T-cell (primary cell): ENCODE measurements around the gene TIAL1. TPM values are rescaled to one million over a fixed set of nuclear protein-coding genes. Genes with fewer than 3 reads are reported as not detected.

Experiments used
- ATAC-seq, 4 experiments: fragments of 200-7000 bp in 3 of 4; fragments of 150-1000 bp in 1 of 4; cut with Tn5 transposase; replicated peaks in 1 of 4; 1 replicate in 3 of 4; 2 replicates in 1 of 4; pipeline ENCODE4 v1.10.0; 2021; ENCODE audit warnings: moderate library complexity in 3 of 4, mild to moderate bottlenecking in 2 of 4, moderate number of reproducible peaks in 1 of 4
- CTCF ChIA-PET, 2 donors: fragments of 300-600 bp; sonication (Branson Sonifier 250); formaldehyde crosslinking; loops; one replicate each; lab custom pipeline; 2022; ENCODE audit warnings: antibody characterized with exemption in 2 of 2; lab: Charles Lee
- POLR2A ChIA-PET, 2 donors: fragments of 300-600 bp; sonication (Branson Sonifier 250); formaldehyde crosslinking; loops; one replicate each; lab custom pipeline; 2022; ENCODE audit warnings: antibody characterized with exemption in 2 of 2; lab: Charles Lee
- DNase-seq, 35 experiments: peaks; one replicate each; pipeline versions ENCODE4 v3.0.0 to v3.0.0-alpha.2; 2013 to 2023
- H3K27ac ChIP-seq: one replicate; pipeline ENCODE4 v1.5.1; 2013; ENCODE audit warnings: low read length
- H3K27me3 ChIP-seq, 2 experiments: replicated peaks in 1 of 2; 1 replicate in 1 of 2; 2 replicates in 1 of 2; pipeline versions ENCODE4 v1.6.1 to v1.7.0; 2013; ENCODE audit warnings: low read length in 1 of 2, mixed read lengths in 1 of 2; ENCODE audit not compliant: control insufficient read depth in 2 of 2, insufficient read depth in 2 of 2; ENCODE audit errors: extremely low read depth in 1 of 2
- H3K36me3 ChIP-seq, 2 donors: 1 replicate in 1 of 2; 2 replicates in 1 of 2; pipeline versions ENCODE4 v1.6.1 to v1.7.0; 2013; ENCODE audit warnings: low read length in 1 of 2; ENCODE audit not compliant: control insufficient read depth in 2 of 2, insufficient read depth in 1 of 2; ENCODE audit errors: extremely low read depth in 1 of 2
- H3K4me1 ChIP-seq, 2 experiments: 1 replicate in 1 of 2; 2 replicates in 1 of 2; pipeline versions ENCODE4 v1.6.1 to v1.7.0; 2013; ENCODE audit warnings: low read length in 2 of 2, mixed read lengths in 1 of 2; ENCODE audit not compliant: insufficient read depth in 2 of 2, control insufficient read depth in 1 of 2; ENCODE audit errors: extremely low read depth in 1 of 2
- H3K4me3 ChIP-seq, 2 donors: 1 replicate in 1 of 2; 2 replicates in 1 of 2; pipeline versions ENCODE4 v1.5.1 to v1.7.0; 2013; ENCODE audit warnings: mild to moderate bottlenecking in 2 of 2, low read length in 1 of 2, moderate library complexity in 1 of 2; ENCODE audit not compliant: control insufficient read depth in 1 of 2; ENCODE audit errors: extremely low read depth in 1 of 2
- H3K9me3 ChIP-seq: 2 replicates; pipeline ENCODE4 v1.7.0; 2013
- H3K27ac Mint-ChIP-seq, 2 donors: one replicate each; pipeline ENCODE4 v1.8.0; 2020 to 2021; ENCODE audit warnings: mild to moderate bottlenecking in 2 of 2, mixed read lengths in 2 of 2
- H3K27me3 Mint-ChIP-seq, 2 donors: one replicate each; pipeline ENCODE4 v1.8.0; 2021 to 2022; ENCODE audit warnings: mixed read lengths in 2 of 2
- H3K36me3 Mint-ChIP-seq: one replicate; pipeline ENCODE4 v1.8.0; 2021; ENCODE audit warnings: mixed read lengths
- H3K4me1 Mint-ChIP-seq, 3 donors: one replicate each; pipeline ENCODE4 v1.8.0; 2020 to 2022; ENCODE audit warnings: mixed read lengths in 3 of 3, mild to moderate bottlenecking in 1 of 3
- H3K4me3 Mint-ChIP-seq, 3 donors: one replicate each; pipeline ENCODE4 v1.8.0; 2020 to 2022; ENCODE audit warnings: mild to moderate bottlenecking in 3 of 3, mixed read lengths in 3 of 3, moderate library complexity in 3 of 3
- H3K9me3 Mint-ChIP-seq, 3 donors: one replicate each; pipeline ENCODE4 v1.8.0; 2020 to 2022; ENCODE audit warnings: mixed read lengths in 3 of 3
- WGBS: methylation state at CpG from one replicate; pipeline ENCODE4 v1.1.5; 2013; ENCODE audit warnings: missing lambda C conversion rate; ENCODE audit not compliant: insufficient coverage; 5-methylcytosine and 5-hydroxymethylcytosine counted together
- total RNA-seq, 35 experiments: library from RNA in 6 of 35; stranded (reverse) in 6 of 35; fragments of 120-200 nt in 1 of 35; gene quantifications; one replicate each; pipeline versions ENCODE4 v1.2.1 to v1.2.4 and lab custom pipeline; 2013 to 2026

The TIAL1 gene
- total RNA-seq, 5 donors from 2014 or later (not counting 1 experiment from before 2014, with no cell fraction given): 147 to 197 (median 156) TPM

- Mint-ChIP-seq H3K4me1 (peaks cover 5 to 13% (median 11%) of the 10 kb centered on the region in 3 donors), H3K27ac (no peak overlapping the region), H3K36me3 (no peaks in the 10 kb centered on the region), H3K4me3 (no peak overlapping the region), H3K9me3 (no peaks in the 10 kb centered on the region), H3K27me3 (peaks cover 0 to 2% of the 10 kb centered on the region in 2 donors)
- H3K9me3 ChIP-seq: no peaks in the 10 kb centered on the region
- CTCF ChIA-PET: interaction anchor here in 1 of 2 donors (0.6 kb wide), 1 partner anchor 257 kb away, joined by 13 read pairs; no protein-coding TSS in a partner anchor
- POLR2A ChIA-PET: no interaction called here
- no peak overlapping the region for H3K4me3 ChIP-seq
- ATAC-seq (no peak), DNase-seq (no peak)
- H3K27me3 ChIP-seq: peaks cover 0 to 3% of the 10 kb centered on the region in 2 experiments
- peaks cover 2 to 8% of the 10 kb centered on the region in 2 experiments for H3K4me1 ChIP-seq
- H3K27ac ChIP-seq: no peak overlapping the region
- no peaks in the 10 kb centered on the region for H3K36me3 ChIP-seq
Measured at GRCh38 chr10:119604468-119604867, 7.7 kb upstream of the TIAL1 start.

- ChIA-PET CTCF (interaction anchor here (0.6 to 1.3 kb wide), 7 partner anchors 10 to 103 kb away, joined by 3 to 8 read pairs (median 3); no protein-coding TSS in a partner anchor), POLR2A (no interaction called here)
- Mint-ChIP-seq H3K27me3 (no peaks in the 10 kb centered on the region), H3K4me3 (no peak overlapping the region), H3K36me3 (no peaks in the 10 kb centered on the region), H3K4me1 (peaks cover 5 to 12% (median 8%) of the 10 kb centered on the region in 3 donors), H3K9me3 (no peaks in the 10 kb centered on the region), H3K27ac (peak overlapping the region in 1 of 2 donors; percentile 8)
- Histone ChIP-seq H3K4me1 (peaks cover 4 to 5% of the 10 kb centered on the region in 2 experiments), H3K27ac (no peak overlapping the region), H3K9me3 (no peaks in the 10 kb centered on the region), H3K27me3 (no peaks in the 10 kb centered on the region), H3K36me3 (no peaks in the 10 kb centered on the region), H3K4me3 (no peak overlapping the region)
- ATAC-seq (peak; percentile 48 to 71 (median 64)), DNase-seq (peak in 16 of 35 experiments; percentile 7 to 54 (median 14))
- whole genome bisulfite sequencing: no CpG with 5 or more reads among the region's 2 CpGs
Measured at GRCh38 chr10:119602241-119603095, 5.7 kb upstream of the TIAL1 start.

- ChIA-PET POLR2A (no interaction called here), CTCF (interaction anchor here in 1 of 2 donors (1.5 kb wide), 1 partner anchor 51 kb away, joined by 3 read pairs; no protein-coding TSS in a partner anchor)
- H3K36me3 ChIP-seq: no peaks in the 10 kb centered on the region
- H3K9me3 Mint-ChIP-seq: no peaks in the 10 kb centered on the region
- DNase-seq (no peak), ATAC-seq (no peak)
- H3K4me3 Mint-ChIP-seq: peak overlapping the region in 1 of 3 donors; percentile 99
- no peak overlapping the region for H3K4me3 ChIP-seq
- H3K4me1 Mint-ChIP-seq: peaks cover 31 to 35% (median 32%) of the 10 kb centered on the region in 3 donors
- 98% methylated on average over 7 of the region's 7 CpGs for WGBS
- H3K27ac ChIP-seq: no peak overlapping the region
- H3K9me3 ChIP-seq: no peaks in the 10 kb centered on the region
- peaks cover 11% of the 10 kb centered on the region for H3K36me3 Mint-ChIP-seq
- peaks cover 19% of the 10 kb centered on the region in 2 experiments for H3K4me1 ChIP-seq
- no peaks in the 10 kb centered on the region for H3K27me3 ChIP-seq
- H3K27ac Mint-ChIP-seq: peak overlapping the region in 1 of 2 donors; percentile 66
- no peaks in the 10 kb centered on the region for H3K27me3 Mint-ChIP-seq
Measured at GRCh38 chr10:119598397-119598796, 1.6 kb upstream of the TIAL1 start.

GRCh38 chr10:119597405-119598186, 832 bp upstream of the TIAL1 start:
- Mint-ChIP-seq H3K9me3 (no peaks in the 10 kb centered on the region), H3K36me3 (peaks cover 11% of the 10 kb centered on the region), H3K4me3 (peak overlapping the region; percentile 88 to 99 (median 99)), H3K27ac (peak overlapping the region; percentile 98), H3K27me3 (no peaks in the 10 kb centered on the region), H3K4me1 (peaks cover 39 to 43% (median 40%) of the 10 kb centered on the region in 3 donors)
- Histone ChIP-seq H3K27me3 (no peaks in the 10 kb centered on the region), H3K4me3 (peak overlapping the region; percentile 93 to 99), H3K27ac (peak overlapping the region; percentile 94), H3K36me3 (no peaks in the 10 kb centered on the region), H3K9me3 (no peaks in the 10 kb centered on the region), H3K4me1 (peaks cover 19 to 26% of the 10 kb centered on the region in 2 experiments)
- ATAC-seq: no peak
- DNase-seq: peak in 1 of 35 experiments; percentile 13
- WGBS: 75% methylated on average over 9 of the region's 21 CpGs
- ChIA-PET POLR2A (no interaction called here), CTCF (interaction anchor here in 1 of 2 donors (1.5 kb wide), 1 partner anchor 52 kb away, joined by 3 read pairs; no protein-coding TSS in a partner anchor)

GRCh38 chr10:119595676-119596515, 868 bp downstream of the TIAL1 start:
- Histone ChIP-seq H3K4me3 (peak overlapping the region; percentile 86 to 93), H3K27me3 (no peaks in the 10 kb centered on the region), H3K9me3 (no peaks in the 10 kb centered on the region), H3K4me1 (peaks cover 19 to 30% of the 10 kb centered on the region in 2 experiments), H3K27ac (peak overlapping the region; percentile 94), H3K36me3 (no peaks in the 10 kb centered on the region)
- H3K27ac Mint-ChIP-seq: peak overlapping the region; percentile 90 to 95
- H3K36me3 Mint-ChIP-seq: peaks cover 11% of the 10 kb centered on the region
- H3K9me3 Mint-ChIP-seq: no peaks in the 10 kb centered on the region
- WGBS: 0% methylated on average over 27 of the region's 50 CpGs
- peak in 33 of 35 experiments; percentile 11 to 57 (median 36) for DNase-seq
- ChIA-PET CTCF (interaction anchor here (0.5 to 1.4 kb wide), 6 partner anchors 10 to 1252 kb away, joined by 3 to 4 read pairs (median 3); no protein-coding TSS in a partner anchor), POLR2A (interaction anchor here (0.6 to 1.0 kb wide), 4 partner anchors 23 to 542 kb away, joined by 3 to 6 read pairs (median 4); no protein-coding TSS in a partner anchor)
- H3K4me3 Mint-ChIP-seq: peak overlapping the region; percentile 88 to 99 (median 99)
- no peaks in the 10 kb centered on the region for H3K27me3 Mint-ChIP-seq
- peaks cover 53 to 55% (median 55%) of the 10 kb centered on the region in 3 donors for H3K4me1 Mint-ChIP-seq
- ATAC-seq: peak; percentile 15 to 36 (median 26)
